ENCODE measurements around the gene BSDC1.
"Not testable (repeated sequence)": the region's sequence is repeated elsewhere in the genome, so short reads cannot be mapped to it uniquely, and the experiment has no call there.

Gene BSDC1

DNA sequence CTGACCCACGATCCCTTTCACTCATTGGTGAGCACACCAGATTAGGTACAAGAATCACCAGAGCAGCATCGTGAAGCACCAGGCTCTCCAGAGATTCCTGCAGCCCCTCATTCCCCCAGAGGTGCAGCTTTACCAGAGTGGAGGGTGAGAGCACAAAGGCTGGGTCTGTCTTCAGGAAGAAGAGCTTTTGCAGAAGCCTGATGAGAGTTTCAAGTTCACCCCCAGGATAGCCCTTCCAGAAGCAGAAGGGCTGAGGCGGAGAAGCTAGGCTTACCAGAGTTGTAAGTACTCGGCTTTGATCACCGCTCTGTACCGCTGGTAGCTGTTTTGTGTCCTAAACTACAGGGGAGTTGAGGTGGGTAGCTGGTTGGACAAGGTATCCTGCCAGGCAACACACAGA lies 28.8 kb downstream of the BSDC1 start:
- H3K36me3 ChIP-seq (ENCODE audit: insufficient read depth, low read length) = peaks cover 57% of the 10 kb centered on the region
- H3K27me3 ChIP-seq (ENCODE audit: insufficient read depth, low read length) = peaks cover 21% of the 10 kb centered on the region
- H3K9me3 ChIP-seq (ENCODE audit: insufficient read depth, low read depth, low read length) = no peaks in the 10 kb centered on the region
- 0 out of 2 replicates have a peak, but pooled peaks cover 4% of the 10 kb centered on the region for H3K4me1 ChIP-seq (ENCODE audit: insufficient read depth, low read length)
- H3K9ac ChIP-seq (ENCODE audit: low read depth, low read length) = no peak overlapping the region
- 91% methylated on average over 6 of the region's 6 CpGs for WGBS
- H3K4me3 ChIP-seq (ENCODE audit: low read length) = no peak overlapping the region
- no peak overlapping the region for H3K27ac ChIP-seq (ENCODE audit: low read depth, low read length)

DNA sequence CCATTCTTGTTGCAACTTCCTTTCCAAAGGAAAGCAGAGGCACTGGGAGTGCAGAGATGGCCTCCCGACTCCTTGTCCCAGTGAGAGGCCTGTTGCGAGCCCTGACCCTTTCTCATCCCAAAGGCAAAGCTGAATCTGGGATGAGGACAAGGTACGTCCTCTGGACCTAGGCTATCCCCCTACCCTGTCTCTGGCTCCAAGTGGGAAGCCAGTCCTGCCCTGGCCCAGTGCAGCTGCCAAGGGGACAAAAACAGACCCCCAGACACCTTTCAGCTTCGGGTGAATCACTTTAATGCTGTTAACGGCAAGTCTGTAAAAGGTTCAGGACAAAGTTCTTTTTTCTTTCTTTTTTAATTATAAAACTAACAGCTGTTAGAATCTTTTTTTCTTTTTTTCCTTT lies 29.4 kb downstream of the BSDC1 start:
- peaks cover 22% of the 10 kb centered on the region for H3K27me3 ChIP-seq (ENCODE audit: insufficient read depth, low read length)
- no peaks in the 10 kb centered on the region for H3K9me3 ChIP-seq (ENCODE audit: insufficient read depth, low read depth, low read length)
- no peak overlapping the region for H3K27ac ChIP-seq (ENCODE audit: low read depth, low read length)
- 91% methylated on average over 4 of the region's 5 CpGs for whole genome bisulfite sequencing
- no peak overlapping the region for H3K9ac ChIP-seq (ENCODE audit: low read depth, low read length)
- H3K4me1 ChIP-seq (ENCODE audit: insufficient read depth, low read length) = 0 out of 2 replicates have a peak, but pooled peaks cover 4% of the 10 kb centered on the region
- H3K4me3 ChIP-seq (ENCODE audit: low read length) = no peak overlapping the region
- peaks cover 57% of the 10 kb centered on the region for H3K36me3 ChIP-seq (ENCODE audit: insufficient read depth, low read length)

DNA sequence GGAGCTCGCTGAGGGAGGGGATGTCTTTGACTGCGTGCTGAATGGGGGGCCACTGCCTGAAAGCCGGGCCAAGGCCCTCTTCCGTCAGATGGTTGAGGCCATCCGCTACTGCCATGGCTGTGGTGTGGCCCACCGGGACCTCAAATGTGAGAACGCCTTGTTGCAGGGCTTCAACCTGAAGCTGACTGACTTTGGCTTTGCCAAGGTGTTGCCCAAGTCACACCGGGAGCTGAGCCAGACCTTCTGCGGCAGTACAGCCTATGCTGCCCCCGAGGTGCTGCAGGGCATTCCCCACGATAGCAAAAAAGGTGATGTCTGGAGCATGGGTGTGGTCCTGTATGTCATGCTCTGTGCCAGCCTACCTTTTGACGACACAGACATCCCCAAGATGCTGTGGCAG lies 30.5 kb downstream of the BSDC1 start:
- Histone ChIP-seq H3K9me3 (ENCODE audit: insufficient read depth, low read depth, low read length) (no peaks in the 10 kb centered on the region), H3K4me1 (ENCODE audit: insufficient read depth, low read length) (0 out of 2 replicates have a peak, but pooled peaks cover 4% of the 10 kb centered on the region), H3K9ac (ENCODE audit: low read depth, low read length) (no peak overlapping the region), H3K4me3 (ENCODE audit: low read length) (no peak overlapping the region), H3K27me3 (ENCODE audit: insufficient read depth, low read length) (peaks cover 22% of the 10 kb centered on the region), H3K36me3 (ENCODE audit: insufficient read depth, low read length) (peaks cover 48% of the 10 kb centered on the region), H3K27ac (ENCODE audit: low read depth, low read length) (no peak overlapping the region)
- WGBS = 95% methylated on average over 12 of the region's 12 CpGs

DNA sequence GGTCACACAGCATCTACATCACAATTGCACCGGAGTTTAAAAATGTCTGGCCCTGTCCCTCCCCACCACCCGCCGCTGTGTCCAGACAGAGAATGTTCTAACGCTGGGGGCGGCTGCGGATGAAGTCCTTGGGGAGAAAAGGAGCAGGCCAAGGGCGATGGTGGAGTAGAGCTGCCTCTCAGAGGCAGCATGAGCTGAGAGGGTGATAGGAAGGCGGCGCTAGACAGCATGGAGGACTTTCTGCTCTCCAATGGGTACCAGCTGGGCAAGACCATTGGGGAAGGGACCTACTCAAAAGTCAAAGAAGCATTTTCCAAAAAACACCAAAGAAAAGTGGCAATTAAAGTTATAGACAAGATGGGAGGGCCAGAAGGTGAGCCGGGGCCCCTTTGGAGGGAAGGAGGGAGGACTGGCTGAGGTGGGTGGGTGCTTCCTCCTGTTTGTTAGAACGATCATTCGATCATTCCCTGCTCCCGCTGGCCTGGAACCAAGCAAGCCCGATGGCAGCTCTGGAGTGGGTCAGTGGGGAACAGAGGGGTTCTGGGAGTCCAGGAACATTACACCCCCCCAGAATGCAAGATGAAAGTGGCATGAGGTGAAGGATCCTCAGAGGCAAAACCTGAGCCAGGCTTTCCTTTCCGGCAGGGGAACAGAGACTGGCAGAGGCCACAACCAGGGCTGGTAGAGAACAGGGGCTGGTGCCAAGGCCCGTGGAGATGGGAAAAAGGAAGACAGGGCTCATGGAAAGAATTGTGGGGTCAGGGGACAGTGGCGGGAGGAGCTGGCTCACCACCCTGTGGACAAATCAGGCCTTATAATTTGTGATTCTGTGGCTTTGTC lies 31.5 kb downstream of the BSDC1 start, which contains the start of the genes FAM229A and TSSK3:
FAM229A (minus strand) TSS at position 12 of the 840 bp plus-strand sequence. CDS start 394 bp downstream, outside the sequence.
TSSK3 (plus strand) TSS at position 66 of the 840 bp plus-strand sequence; CDS start at position 229, 163 bp downstream.
- Histone ChIP-seq H3K36me3 (ENCODE audit: insufficient read depth, low read length) (peaks cover 38% of the 10 kb centered on the region), H3K9me3 (ENCODE audit: insufficient read depth, low read depth, low read length) (no peaks in the 10 kb centered on the region), H3K4me3 (ENCODE audit: low read length) (peak within 1 kb of the TSS; percentile 52), H3K27me3 (ENCODE audit: insufficient read depth, low read length) (peaks cover 22% of the 10 kb centered on the region), H3K27ac (ENCODE audit: low read depth, low read length) (no peak within 1 kb of the TSS), H3K9ac (ENCODE audit: low read depth, low read length) (peak within 1 kb of the TSS; percentile 57), H3K4me1 (ENCODE audit: insufficient read depth, low read length) (0 out of 2 replicates have a peak, but pooled peaks cover 4% of the 10 kb centered on the region)
- WGBS = 63% methylated on average over 17 of the region's 17 CpGs

DNA sequence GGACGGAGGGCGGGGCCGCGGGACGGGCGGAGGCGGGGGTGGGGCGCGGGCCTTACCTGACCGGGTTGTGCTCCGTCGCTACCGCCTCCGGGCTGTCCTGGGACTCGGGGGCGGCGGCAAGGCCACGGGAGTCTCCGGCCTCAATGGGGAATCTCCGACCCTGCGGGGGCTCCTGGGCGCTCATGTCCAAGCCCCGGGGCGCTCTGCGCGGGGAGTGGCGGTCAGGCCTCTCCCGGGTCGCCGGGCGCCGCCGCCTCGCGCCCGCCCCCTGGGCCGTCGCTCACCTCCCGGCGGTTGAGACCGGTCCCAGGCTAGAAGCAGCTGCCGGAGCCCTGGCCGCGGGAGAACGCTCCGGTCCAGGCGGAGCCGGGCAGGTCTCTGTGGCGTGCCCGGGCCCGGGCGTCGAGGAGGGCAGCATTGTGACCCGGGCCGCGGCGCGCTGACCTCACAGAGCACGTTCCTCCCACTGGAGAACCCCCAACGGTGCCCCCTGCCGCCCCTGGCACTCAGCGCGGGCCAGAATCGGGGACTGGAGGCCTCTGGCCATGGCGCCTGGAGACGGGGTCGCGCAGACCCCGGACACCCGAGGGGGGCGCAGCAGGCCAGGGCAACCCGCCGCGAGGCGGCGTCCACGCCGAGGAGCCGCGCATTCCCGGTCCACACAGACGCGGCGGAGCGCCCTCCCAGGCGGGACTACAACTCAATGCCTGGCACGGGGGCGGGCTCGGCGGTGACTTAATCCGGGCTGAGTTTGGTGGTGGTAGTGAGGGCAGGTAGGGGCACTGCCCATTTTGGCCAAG lies 32.4 kb downstream of the BSDC1 start:
- H3K36me3 ChIP-seq (ENCODE audit: insufficient read depth, low read length) = peaks cover 30% of the 10 kb centered on the region
- peaks cover 22% of the 10 kb centered on the region for H3K27me3 ChIP-seq (ENCODE audit: insufficient read depth, low read length)
- 3% methylated on average over 90 of the region's 91 CpGs for WGBS
- 0 out of 2 replicates have a peak, but pooled peaks cover 4% of the 10 kb centered on the region for H3K4me1 ChIP-seq (ENCODE audit: insufficient read depth, low read length)
- H3K27ac ChIP-seq (ENCODE audit: low read depth, low read length) = no peak overlapping the region
- peak overlapping the region; percentile 52 for H3K4me3 ChIP-seq (ENCODE audit: low read length)
- peak overlapping the region; percentile 57 for H3K9ac ChIP-seq (ENCODE audit: low read depth, low read length)
- no peaks in the 10 kb centered on the region for H3K9me3 ChIP-seq (ENCODE audit: insufficient read depth, low read depth, low read length)

DNA sequence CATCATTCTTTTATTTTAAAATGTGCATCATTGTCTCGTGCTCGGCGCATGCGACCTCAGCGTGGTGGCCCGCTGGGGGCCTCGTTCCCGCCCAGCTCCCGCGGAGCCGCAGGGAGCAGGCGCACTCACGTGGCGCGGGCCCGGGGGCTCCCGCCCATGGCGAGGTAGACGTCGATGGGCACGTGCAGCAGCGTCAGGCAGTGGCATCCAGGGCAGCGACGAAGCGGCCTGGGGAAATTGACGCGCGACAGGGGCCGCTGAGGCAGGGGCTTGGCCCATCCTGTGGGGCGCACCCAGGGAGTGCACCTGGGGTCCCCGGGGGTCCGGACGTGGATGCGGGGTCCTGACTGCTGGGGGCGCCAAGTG lies 33.0 kb downstream of the BSDC1 start:
- Histone ChIP-seq H3K27ac (ENCODE audit: low read depth, low read length) (no peak overlapping the region), H3K4me1 (ENCODE audit: insufficient read depth, low read length) (0 out of 2 replicates have a peak, but pooled peaks cover 4% of the 10 kb centered on the region), H3K36me3 (ENCODE audit: insufficient read depth, low read length) (peaks cover 24% of the 10 kb centered on the region), H3K27me3 (ENCODE audit: insufficient read depth, low read length) (peaks cover 22% of the 10 kb centered on the region), H3K9ac (ENCODE audit: low read depth, low read length) (no peak overlapping the region), H3K4me3 (ENCODE audit: low read length) (no peak overlapping the region), H3K9me3 (ENCODE audit: insufficient read depth, low read depth, low read length) (no peaks in the 10 kb centered on the region)
- WGBS = 53% methylated on average over 35 of the region's 35 CpGs

DNA sequence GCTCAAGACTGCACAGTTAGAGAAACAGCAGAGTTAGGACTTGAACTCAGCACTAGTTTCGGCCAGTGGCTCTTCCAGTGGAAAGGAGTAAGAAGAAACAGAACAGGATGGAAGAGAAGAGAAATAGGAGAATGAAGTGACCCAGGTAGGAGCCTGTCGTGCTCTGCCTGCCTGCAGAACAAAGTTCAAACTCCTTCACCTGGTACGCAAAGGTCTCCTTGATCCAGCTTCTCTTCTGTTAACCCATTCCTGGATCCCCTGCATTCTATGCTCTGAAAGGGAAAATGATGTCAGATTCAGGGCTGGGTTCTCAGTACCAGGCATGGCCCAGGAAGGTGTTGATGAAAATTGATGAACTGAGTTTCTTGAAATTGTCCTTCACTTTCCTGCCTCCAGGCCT lies 35.8 kb downstream of the BSDC1 start:
- Histone ChIP-seq H3K4me1 (ENCODE audit: insufficient read depth, low read length) (peaks cover 4% of the 10 kb centered on the region; the same call in 1 of the 2 replicates), H3K36me3 (ENCODE audit: insufficient read depth, low read length) (no peaks in the 10 kb centered on the region; the same call in 1 of the 2 replicates), H3K4me3 (ENCODE audit: low read length) (no peak overlapping the region), H3K9me3 (ENCODE audit: insufficient read depth, low read depth, low read length) (no peaks in the 10 kb centered on the region), H3K9ac (ENCODE audit: low read depth, low read length) (no peak overlapping the region), H3K27ac (ENCODE audit: low read depth, low read length) (no peak overlapping the region), H3K27me3 (ENCODE audit: insufficient read depth, low read length) (peaks cover 22% of the 10 kb centered on the region)
- WGBS = 86% methylated on average over 3 of the region's 3 CpGs

DNA sequence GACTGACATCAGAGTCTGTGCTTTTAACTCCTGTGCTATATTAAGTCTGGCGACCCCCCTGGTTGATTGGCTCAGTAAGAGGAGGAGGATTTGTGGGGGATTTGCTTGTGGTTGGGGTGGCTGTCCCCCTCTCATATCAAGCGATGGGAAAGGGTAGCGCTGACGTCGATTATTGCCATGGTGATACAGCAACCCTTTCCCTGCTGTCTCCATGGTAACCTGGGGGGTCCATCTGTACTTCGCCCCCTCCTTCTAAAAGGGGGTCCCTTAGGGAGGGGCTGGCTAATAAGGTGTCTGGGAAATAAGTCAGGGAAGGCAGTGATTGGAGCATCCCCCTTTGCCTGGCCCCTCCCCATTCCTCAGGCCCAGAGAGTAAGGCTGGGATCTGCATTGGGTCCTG lies 36.6 kb downstream of the BSDC1 start:
- Histone ChIP-seq H3K4me3 (ENCODE audit: low read length) (no peak overlapping the region), H3K9ac (ENCODE audit: low read depth, low read length) (no peak overlapping the region), H3K9me3 (ENCODE audit: insufficient read depth, low read depth, low read length) (no peaks in the 10 kb centered on the region), H3K4me1 (ENCODE audit: insufficient read depth, low read length) (peaks cover 1% of the 10 kb centered on the region; the same call in 1 of the 2 replicates), H3K27ac (ENCODE audit: low read depth, low read length) (no peak overlapping the region), H3K36me3 (ENCODE audit: insufficient read depth, low read length) (no peaks in the 10 kb centered on the region), H3K27me3 (ENCODE audit: insufficient read depth, low read length) (peaks cover 22% of the 10 kb centered on the region)
- WGBS = 84% methylated on average over 6 of the region's 6 CpGs

DNA sequence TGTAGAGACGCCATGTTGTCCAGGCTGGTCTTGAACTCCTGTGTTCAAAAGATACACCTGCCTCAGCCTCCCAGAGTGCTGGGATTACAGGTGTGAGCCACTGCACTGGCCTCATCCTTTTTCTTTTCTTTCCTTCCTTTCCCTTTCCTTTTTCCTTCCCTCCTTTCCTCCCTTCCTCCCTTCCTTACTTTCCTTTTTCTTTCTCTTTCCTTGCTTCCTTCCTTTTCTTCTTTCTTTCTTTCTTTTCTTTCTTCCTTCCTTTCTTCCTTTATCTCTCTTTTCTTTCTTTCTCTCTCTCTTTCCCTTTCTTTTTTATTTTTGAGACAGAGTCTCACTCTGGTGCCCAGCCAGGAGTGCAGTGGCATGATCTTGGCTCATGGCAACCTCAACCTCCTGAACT lies 37.8 kb downstream of the BSDC1 start:
- WGBS = 84% methylated on average over 1 of the region's 1 CpG
- no peak overlapping the region for H3K27ac ChIP-seq (ENCODE audit: low read depth, low read length)
- H3K27me3 ChIP-seq (ENCODE audit: insufficient read depth, low read length) = peaks cover 11% of the 10 kb centered on the region
- H3K4me1 ChIP-seq (ENCODE audit: insufficient read depth, low read length) = no peaks in the 10 kb centered on the region; the same call in 1 of the 2 replicates
- no peak overlapping the region for H3K9ac ChIP-seq (ENCODE audit: low read depth, low read length)
- no peaks in the 10 kb centered on the region for H3K9me3 ChIP-seq (ENCODE audit: insufficient read depth, low read depth, low read length)
- H3K36me3 ChIP-seq (ENCODE audit: insufficient read depth, low read length) = no peaks in the 10 kb centered on the region
- H3K4me3 ChIP-seq (ENCODE audit: low read length) = no peak overlapping the region

DNA sequence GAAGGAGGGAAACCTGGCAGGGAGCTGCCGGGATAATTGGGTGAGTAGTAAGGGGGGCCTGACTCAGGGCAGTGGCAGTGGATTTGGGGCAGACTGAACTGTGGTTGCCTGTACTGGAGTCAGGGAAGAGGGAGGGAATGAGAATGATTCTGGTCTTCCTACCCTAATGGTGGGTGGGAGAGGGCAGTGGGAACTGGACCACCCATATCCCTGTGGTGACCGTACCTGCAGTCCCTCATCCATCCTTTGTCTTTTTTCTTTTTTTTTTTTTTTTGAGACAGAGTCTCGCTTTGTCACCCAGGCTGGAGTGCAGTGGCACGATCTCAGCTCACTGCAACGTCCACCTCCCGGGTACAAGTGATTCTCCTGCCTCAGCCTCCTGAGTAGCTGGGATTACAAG lies 38.5 kb downstream of the BSDC1 start:
- H3K27me3 ChIP-seq (ENCODE audit: insufficient read depth, low read length); H3K9me3 ChIP-seq (ENCODE audit: insufficient read depth, low read depth, low read length); H3K9ac ChIP-seq (ENCODE audit: low read depth, low read length); H3K4me1 ChIP-seq (ENCODE audit: insufficient read depth, low read length); H3K27ac ChIP-seq (ENCODE audit: low read depth, low read length); H3K36me3 ChIP-seq (ENCODE audit: insufficient read depth, low read length); H3K4me3 ChIP-seq (ENCODE audit: low read length): not testable (repeated sequence)
- 91% methylated on average over 6 of the region's 6 CpGs for WGBS

Data from HUES64 (cell line).